Activated CD4-positive, alpha-beta T cell treated with anti-CD3 and anti-CD28 coated beads, Interleukin-2, amount 10 ng/mL, durations not matched to agents 7 days and 5 days (primary cell): ENCODE measurements around the gene NBR1. TPM values are rescaled to one million over a fixed set of nuclear protein-coding genes. Genes with fewer than 3 reads are reported as not detected.
"Not testable (repeated sequence)": the region's sequence is repeated elsewhere in the genome, so short reads cannot be mapped to it uniquely, and the experiment has no call there.

ENCODE experiments used
- CTCF ChIA-PET: fragments of 350-600 bp; sonication (Branson Sonifier 250); formaldehyde crosslinking; loops from one replicate; lab custom pipeline; 2021; ENCODE audit warnings: antibody characterized with exemption; lab: Charles Lee
- POLR2A ChIA-PET: fragments of 350-600 bp; sonication (Branson Sonifier 250); formaldehyde crosslinking; loops from one replicate; lab custom pipeline; 2021; ENCODE audit warnings: antibody characterized with exemption; lab: Charles Lee
- DNase-seq: peaks from one replicate; pipeline ENCODE4 v3.0.0-alpha.2; 2020
- H3K27ac Mint-ChIP-seq: one replicate; pipeline ENCODE4 v1.8.0; 2021; ENCODE audit warnings: mild to moderate bottlenecking, moderate library complexity, mixed read lengths
- H3K27me3 Mint-ChIP-seq: one replicate; pipeline ENCODE4 v1.8.0; 2021; ENCODE audit warnings: mixed read lengths
- H3K36me3 Mint-ChIP-seq: one replicate; pipeline ENCODE4 v1.8.0; 2021; ENCODE audit warnings: low read depth, mixed read lengths
- H3K4me1 Mint-ChIP-seq: one replicate; pipeline ENCODE4 v1.8.0; 2021; ENCODE audit warnings: mixed read lengths
- H3K4me3 Mint-ChIP-seq: one replicate; pipeline ENCODE4 v1.8.0; 2021; ENCODE audit warnings: mild to moderate bottlenecking, moderate library complexity, mixed read lengths
- H3K9me3 Mint-ChIP-seq: one replicate; pipeline ENCODE4 v1.8.0; 2021; ENCODE audit warnings: mixed read lengths
- total RNA-seq, 2 experiments: library from RNA; stranded (reverse); gene quantifications; one replicate each; pipeline ENCODE4 v1.2.3, GENCODE V29; 2021

NBR1 gene
- total RNA-seq, 2 experiments from 2014 or later, result 53.9 to 54.3 TPM

DNA sequence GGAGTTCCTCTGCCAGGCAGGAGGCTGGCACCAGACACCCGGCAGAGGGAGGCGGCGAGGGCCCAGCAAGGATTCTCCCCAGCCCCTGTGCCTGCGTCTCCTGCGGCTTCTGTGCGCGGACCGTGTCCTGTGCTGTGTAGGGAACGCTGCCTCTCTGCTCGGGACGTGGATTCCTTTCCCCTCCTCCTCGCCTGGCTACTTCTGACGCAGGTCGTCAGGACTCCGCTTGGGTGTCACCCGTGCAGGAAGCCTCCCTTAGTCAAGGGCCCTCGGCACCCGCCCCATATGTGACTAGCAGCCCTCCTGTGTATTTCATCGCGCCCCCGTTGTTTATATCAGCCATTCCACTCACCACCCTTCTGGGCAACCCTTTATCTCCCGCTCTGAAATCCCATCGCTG is 75.4 kb downstream of the NBR1 start:
- H3K4me1 Mint-ChIP-seq, H3K9me3 Mint-ChIP-seq, POLR2A ChIA-PET, CTCF ChIA-PET, DNase-seq, H3K4me3 Mint-ChIP-seq, H3K36me3 Mint-ChIP-seq, H3K27ac Mint-ChIP-seq, H3K27me3 Mint-ChIP-seq: not testable (repeated sequence)

Other genes starting within 250 kb of the NBR1 start
- gene AARSD1, start 206.8 kb upstream of the NBR1 start, total RNA-seq, result 10 to 100 TPM; 31.4 to 43.0 TPM
- gene PTGES3L, start 191.1 kb upstream of the NBR1 start, total RNA-seq, result under 1 TPM; 0.12 to 0.22 TPM
- gene RUNDC1, start 190.6 kb upstream of the NBR1 start, total RNA-seq, result 10 to 100 TPM; 13.0 to 14.0 TPM
- 1,000 to 10,000 TPM; 1,014 to 1,124 TPM for gene RPL27, start 172.8 kb upstream of the NBR1 start, total RNA-seq
- gene IFI35, start 164.4 kb upstream of the NBR1 start, total RNA-seq, result 100 to 1,000 TPM; 125 to 137 TPM
- 10 to 100 TPM; 10.2 to 12.8 TPM for gene VAT1, start 148.8 kb upstream of the NBR1 start, total RNA-seq
- gene RND2, start 146.0 kb upstream of the NBR1 start, total RNA-seq, result under 1 TPM in 1 of 2 experiments, not detected in 1; 0.05 TPM
- 10 to 100 TPM; 67.4 to 76.0 TPM for gene BRCA1, start 45.9 kb upstream of the NBR1 start, total RNA-seq
- gene TMEM106A, start 40.7 kb downstream of the NBR1 start, total RNA-seq, result 10 to 100 TPM; 11.7 to 11.8 TPM
- not detected for gene CCDC200, start 57.4 kb downstream of the NBR1 start, total RNA-seq
- 1,000 to 10,000 TPM; 5,823 to 8,052 TPM for gene RNU2-1, start 62.8 kb downstream of the NBR1 start, total RNA-seq
- 1 to 10 TPM; 2.1 to 2.2 TPM for gene ARL4D, start 227.8 kb downstream of the NBR1 start, total RNA-seq